Measurements from ENCODE around the gene PIGS. TPM values are rescaled to one million over a fixed set of nuclear protein-coding genes. Genes with fewer than 3 reads are reported as not detected.

PIGS gene
- total and polyA plus RNA-seq, 2 experiments from 2014 or later = 107 to 122 TPM

- Histone ChIP-seq H3K27me3 (no peaks in the 10 kb centered on the region), H3K4me3 (peak overlapping the region; percentile 46), H3K4me1 (ENCODE audit: low read depth) (no peaks in the 10 kb centered on the region), H3K9me3 (ENCODE audit: low read depth) (no peaks in the 10 kb centered on the region), H3K36me3 (no peaks in the 10 kb centered on the region), H3K27ac (peak overlapping the region; percentile 27)
- no peak for TF ChIP-seq CTCF (IDR thresholded peaks at IDR 0.05; ENCODE audit: low read depth, low read length)
- DNase-seq (ENCODE audit: low read depth in 1 of 2, low spot score in 1 of 2) = peak in 1 of 2 donors; percentile 84
Observed at GRCh38 chr17:28599311-28600184, 28.2 kb upstream of the PIGS start.

GRCh38 chr17:28598799-28599310 is 27.5 kb upstream of the PIGS start, which contains the start of gene SPAG5:
Gene SPAG5, minus strand, starts transcription at chr17:28599025. Its CDS starts 79 bp downstream, at chr17:28598946.
- peak within 1 kb of the TSS; percentile 46 for H3K4me3 ChIP-seq
- no peaks in the 10 kb centered on the region for H3K9me3 ChIP-seq (ENCODE audit: low read depth)
- peak; percentile 93 to 96 for DNase-seq (ENCODE audit: low read depth in 1 of 2, low spot score in 1 of 2)
- H3K27me3 ChIP-seq = no peaks in the 10 kb centered on the region
- no peak for TF ChIP-seq CTCF (IDR thresholded peaks at IDR 0.05; ENCODE audit: low read depth, low read length)
- H3K36me3 ChIP-seq = no peaks in the 10 kb centered on the region
- H3K4me1 ChIP-seq (ENCODE audit: low read depth) = no peaks in the 10 kb centered on the region
- peak within 1 kb of the TSS; percentile 27 for H3K27ac ChIP-seq

- no peaks in the 10 kb centered on the region for H3K9me3 ChIP-seq (ENCODE audit: low read depth)
- H3K27me3 ChIP-seq = no peaks in the 10 kb centered on the region
- TF ChIP-seq CTCF (IDR thresholded peaks at IDR 0.05; ENCODE audit: low read depth, low read length) = no peak
- no peaks in the 10 kb centered on the region for H3K36me3 ChIP-seq
- peak overlapping the region; percentile 46 for H3K4me3 ChIP-seq
- DNase-seq (ENCODE audit: low read depth in 1 of 2, low spot score in 1 of 2) = no peak
- H3K27ac ChIP-seq = no peak overlapping the region
- H3K4me1 ChIP-seq (ENCODE audit: low read depth) = no peaks in the 10 kb centered on the region
Observed at GRCh38 chr17:28598389-28598788, 27.1 kb upstream of the PIGS start.

GRCh38 chr17:28597606-28598383 is 26.5 kb upstream of the PIGS start:
- no peaks in the 10 kb centered on the region for H3K4me1 ChIP-seq (ENCODE audit: low read depth)
- no peak for TF ChIP-seq CTCF (IDR thresholded peaks at IDR 0.05; ENCODE audit: low read depth, low read length)
- no peaks in the 10 kb centered on the region for H3K9me3 ChIP-seq (ENCODE audit: low read depth)
- H3K4me3 ChIP-seq = peak overlapping the region; percentile 46
- no peaks in the 10 kb centered on the region for H3K36me3 ChIP-seq
- H3K27me3 ChIP-seq = no peaks in the 10 kb centered on the region
- no peak overlapping the region for H3K27ac ChIP-seq
- no peak for DNase-seq (ENCODE audit: low read depth in 1 of 2, low spot score in 1 of 2)

GRCh38 chr17:28592260-28592659 is 20.9 kb upstream of the PIGS start:
- Histone ChIP-seq H3K27ac (no peak overlapping the region), H3K27me3 (no peaks in the 10 kb centered on the region), H3K4me3 (no peak overlapping the region), H3K9me3 (ENCODE audit: low read depth) (no peaks in the 10 kb centered on the region), H3K36me3 (peaks cover 29% of the 10 kb centered on the region), H3K4me1 (ENCODE audit: low read depth) (no peaks in the 10 kb centered on the region)
- TF ChIP-seq CTCF (IDR thresholded peaks at IDR 0.05; ENCODE audit: low read depth, low read length) = no peak
- DNase-seq (ENCODE audit: low read depth in 1 of 2, low spot score in 1 of 2) = no peak
